ENCODE results near the gene KCNB1.

The KCNB1 gene

GRCh38 chr20:49469060-49469459, 13.4 kb downstream of the KCNB1 start:
- TF ChIP-seq CTCF (IDR thresholded peaks at IDR 0.05): no peak

GRCh38 chr20:49468412-49468811, 14.1 kb downstream of the KCNB1 start:
- TF ChIP-seq CTCF (IDR thresholded peaks at IDR 0.05): no peak

GRCh38 chr20:49466114-49466912, 16.2 kb downstream of the KCNB1 start:
- no peak for TF ChIP-seq CTCF (IDR thresholded peaks at IDR 0.05)

GRCh38 chr20:49464556-49464955, 17.9 kb downstream of the KCNB1 start:
- no peak for TF ChIP-seq CTCF (IDR thresholded peaks at IDR 0.05)

GRCh38 chr20:49462626-49463025, 19.8 kb downstream of the KCNB1 start:
- no peak for TF ChIP-seq CTCF (IDR thresholded peaks at IDR 0.05)

- TF ChIP-seq CTCF (IDR thresholded peaks at IDR 0.05): no peak
Observed at GRCh38 chr20:49461894-49462620, 20.4 kb downstream of the KCNB1 start.

- TF ChIP-seq CTCF (IDR thresholded peaks at IDR 0.05): no peak
Observed at GRCh38 chr20:49460916-49461315, 21.6 kb downstream of the KCNB1 start.
